Upper lobe of left lung (tissue), 6 donors: ENCODE results near the gene RBM45. TPM values are rescaled to one million over a fixed set of nuclear protein-coding genes. Genes with fewer than 3 reads are reported as not detected.

ENCODE experiments used
- ATAC-seq, 2 donors: fragments of 200-7000 bp; cut with Tn5 transposase; one replicate each; pipeline ENCODE4 v1.9.1; 2022; ENCODE audit warnings: mild to moderate bottlenecking in 2 of 2, moderate library complexity in 2 of 2; ENCODE audit not compliant: low FRiP score in 2 of 2
- DNase-seq, 2 donors: peaks; one replicate each; pipeline ENCODE4 v3.0.0-alpha.2; 2019 to 2020
- H3K27ac ChIP-seq, 4 donors: fragments of 200-600 bp; sonication (generic); one replicate each; pipeline ENCODE4 v1.5.1; 2016 to 2019
- H3K27me3 ChIP-seq, 4 donors: fragments of 200-600 bp; sonication (generic); one replicate each; pipeline ENCODE4 v1.5.1; 2017 to 2019
- H3K36me3 ChIP-seq, 4 donors: fragments of 200-600 bp; sonication (generic); one replicate each; pipeline ENCODE4 v1.5.1; 2016 to 2019
- H3K4me1 ChIP-seq, 4 donors: fragments of 200-600 bp; sonication (generic); one replicate each; pipeline ENCODE4 v1.5.1; 2018 to 2019
- H3K4me3 ChIP-seq, 4 donors: fragments of 200-600 bp; sonication (generic); one replicate each; pipeline ENCODE4 v1.5.1; 2017 to 2019; ENCODE audit warnings: mild to moderate bottlenecking in 2 of 4, moderate library complexity in 1 of 4
- H3K9me3 ChIP-seq, 4 donors: fragments of 200-600 bp; sonication (generic); one replicate each; pipeline ENCODE4 v1.5.1; 2018 to 2019
- EP300 ChIP-seq, 4 donors: sonication (generic); formaldehyde crosslinking; IDR thresholded peaks; one replicate each; pipeline ENCODE4 v1.5.1; 2017; ENCODE audit warnings: antibody characterized with exemption in 4 of 4, control low read depth in 2 of 4
- POLR2A ChIP-seq, 4 donors: fragments of 450-650 bp; IDR thresholded peaks; one replicate each; pipeline ENCODE4 v1.5.1; 2016 to 2017; ENCODE audit warnings: antibody characterized with exemption in 4 of 4, mild to moderate bottlenecking in 2 of 4
- POLR2AphosphoS5 ChIP-seq, 2 donors: sonication (generic); formaldehyde crosslinking; IDR thresholded peaks; one replicate each; pipeline ENCODE4 v1.5.1; 2017; ENCODE audit warnings: antibody characterized with exemption in 2 of 2
- WGBS, 2 donors: methylation state at CpG; one replicate each; pipeline ENCODE4 v1.1.5; 2017 to 2018; 5-methylcytosine and 5-hydroxymethylcytosine counted together
- total RNA-seq, 6 donors: library from RNA; depleted of rRNA in 4 of 6; stranded (reverse); fragments of >200 nt in 4 of 6; gene quantifications; one replicate each; pipeline versions ENCODE4 v1.1.0 to v1.2.1, GENCODE V29; 2016 to 2021
- TF ChIP-seq, protein P1 (sequence below), 6 experiments: fragments of 450-650 bp in 4 of 6; fragments of 200-600 bp in 2 of 6; sonication (generic) in 2 of 6; IDR thresholded peaks; one replicate each; pipeline ENCODE4 v1.5.1; 2016 to 2019; ENCODE audit warnings: antibody characterized with exemption in 6 of 6
- donor health status: DM: no; HTN: no; CAD: no; lungs with moderate emphysema.
- donor health status: DM: no; HTN: yes; CAD: no; lungs with severe emphysema.

The RBM45 gene
- total RNA-seq, 6 donors from 2014 or later, result 7.5 to 38.8 (median 12.4) TPM

DNA sequence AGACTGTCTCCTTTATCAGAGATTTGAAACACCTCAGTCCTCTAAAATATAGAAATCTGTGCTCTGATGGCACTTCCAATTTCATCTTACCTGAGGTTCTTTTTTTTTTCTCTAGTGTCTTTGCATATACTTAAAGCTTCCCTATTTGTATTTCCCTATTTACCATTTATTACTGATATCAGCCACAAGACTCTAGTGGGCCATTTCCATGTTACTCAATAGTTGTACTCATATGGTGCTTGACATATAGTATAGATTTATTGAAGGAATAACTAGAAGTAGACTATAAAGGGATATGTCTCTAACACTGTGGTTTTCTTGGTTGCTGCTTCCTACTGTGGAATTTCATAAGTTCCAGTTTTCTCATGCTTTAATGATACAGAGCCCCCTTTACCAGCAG is 3.0 kb downstream of the RBM45 start:
- Histone ChIP-seq H3K9me3 (no peaks in the 10 kb centered on the region), H3K27ac (no peak overlapping the region), H3K4me3 (no peak overlapping the region), H3K36me3 (peaks cover 0 to 22% (median 0%) of the 10 kb centered on the region in 4 donors), H3K27me3 (no peaks in the 10 kb centered on the region), H3K4me1 (peaks cover 4 to 25% (median 14%) of the 10 kb centered on the region in 4 donors)
- no peak for DNase-seq
- no peak for ATAC-seq
- TF ChIP-seq POLR2A (IDR thresholded peaks at IDR 0.05), result no peak
- TF ChIP-seq, protein P1, sequence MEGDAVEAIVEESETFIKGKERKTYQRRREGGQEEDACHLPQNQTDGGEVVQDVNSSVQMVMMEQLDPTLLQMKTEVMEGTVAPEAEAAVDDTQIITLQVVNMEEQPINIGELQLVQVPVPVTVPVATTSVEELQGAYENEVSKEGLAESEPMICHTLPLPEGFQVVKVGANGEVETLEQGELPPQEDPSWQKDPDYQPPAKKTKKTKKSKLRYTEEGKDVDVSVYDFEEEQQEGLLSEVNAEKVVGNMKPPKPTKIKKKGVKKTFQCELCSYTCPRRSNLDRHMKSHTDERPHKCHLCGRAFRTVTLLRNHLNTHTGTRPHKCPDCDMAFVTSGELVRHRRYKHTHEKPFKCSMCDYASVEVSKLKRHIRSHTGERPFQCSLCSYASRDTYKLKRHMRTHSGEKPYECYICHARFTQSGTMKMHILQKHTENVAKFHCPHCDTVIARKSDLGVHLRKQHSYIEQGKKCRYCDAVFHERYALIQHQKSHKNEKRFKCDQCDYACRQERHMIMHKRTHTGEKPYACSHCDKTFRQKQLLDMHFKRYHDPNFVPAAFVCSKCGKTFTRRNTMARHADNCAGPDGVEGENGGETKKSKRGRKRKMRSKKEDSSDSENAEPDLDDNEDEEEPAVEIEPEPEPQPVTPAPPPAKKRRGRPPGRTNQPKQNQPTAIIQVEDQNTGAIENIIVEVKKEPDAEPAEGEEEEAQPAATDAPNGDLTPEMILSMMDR (IDR thresholded peaks at IDR 0.05), result no peak

DNA sequence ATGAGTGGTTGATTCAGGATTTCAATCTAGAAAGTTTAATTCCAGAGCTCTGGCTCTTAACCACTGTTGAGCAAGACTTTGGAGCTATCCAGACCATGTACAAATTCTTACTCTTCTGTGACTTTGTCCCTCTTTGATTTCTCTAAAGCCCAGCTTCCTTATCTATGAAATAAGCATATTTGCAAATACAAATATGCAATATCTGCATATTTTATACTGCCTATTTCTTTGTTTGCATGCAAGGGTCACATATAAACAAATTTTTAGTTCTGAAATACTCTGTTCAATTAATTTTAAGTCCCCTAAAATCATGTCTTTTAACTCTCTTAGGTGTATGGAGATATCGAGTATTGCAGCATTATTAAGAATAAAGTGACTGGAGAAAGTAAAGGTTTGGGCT is 5.5 kb downstream of the RBM45 start:
- Histone ChIP-seq H3K4me3 (no peak overlapping the region), H3K27ac (no peak overlapping the region), H3K4me1 (peaks cover 0 to 18% (median 12%) of the 10 kb centered on the region in 4 donors), H3K36me3 (peaks cover 0 to 44% (median 3%) of the 10 kb centered on the region in 4 donors), H3K27me3 (no peaks in the 10 kb centered on the region), H3K9me3 (no peaks in the 10 kb centered on the region)
- WGBS, 2 donors, result 87 to 100% methylated on average over 1 of the region's 1 CpG
- DNase-seq (no peak), ATAC-seq (no peak)
- no peak for TF ChIP-seq EP300 (IDR thresholded peaks at IDR 0.05)
- TF ChIP-seq POLR2AphosphoS5 (IDR thresholded peaks at IDR 0.05), result no peak
- TF ChIP-seq, protein P1 (IDR thresholded peaks at IDR 0.05), result no peak
- TF ChIP-seq POLR2A (IDR thresholded peaks at IDR 0.05), result no peak

DNA sequence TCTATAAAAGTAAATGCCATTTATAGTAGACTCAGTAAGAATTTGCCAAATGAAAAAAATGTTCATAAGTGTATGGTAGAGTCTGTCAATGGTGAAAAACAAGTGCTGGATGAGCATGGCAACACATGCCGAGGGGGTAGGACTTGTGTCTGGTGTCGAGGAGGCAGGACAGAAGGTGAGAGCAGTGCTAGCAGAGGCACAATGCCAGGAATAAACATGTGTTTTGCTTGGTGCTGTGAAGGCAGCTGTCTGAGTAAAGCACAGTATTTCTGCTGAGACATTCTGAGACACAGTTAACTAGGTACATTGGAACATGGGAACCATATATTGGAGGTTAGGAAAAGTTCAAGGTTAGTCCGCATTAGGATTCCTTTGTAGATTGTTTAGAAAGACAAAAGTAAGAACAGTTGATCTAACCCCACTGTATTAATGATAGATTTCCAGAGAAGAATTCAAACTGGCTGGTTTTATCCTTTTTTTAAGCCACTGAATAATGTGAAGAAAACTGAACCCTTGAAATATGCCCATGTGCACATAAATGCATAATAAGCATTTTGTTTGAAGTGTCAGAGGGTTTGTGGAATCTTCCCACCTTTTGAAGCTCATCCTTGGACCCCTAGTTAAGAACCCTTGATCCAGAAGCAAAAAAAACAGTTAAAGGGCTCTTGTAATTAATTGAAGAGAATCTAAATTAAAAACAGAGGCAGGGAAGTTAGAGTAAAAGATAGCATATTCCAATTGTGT is 7.1 kb downstream of the RBM45 start:
- Histone ChIP-seq H3K4me3 (no peak overlapping the region), H3K36me3 (peaks cover 0 to 61% (median 4%) of the 10 kb centered on the region in 4 donors), H3K4me1 (peaks cover 0 to 6% (median 1%) of the 10 kb centered on the region in 4 donors), H3K9me3 (no peaks in the 10 kb centered on the region), H3K27me3 (no peaks in the 10 kb centered on the region), H3K27ac (no peak overlapping the region)
- TF ChIP-seq POLR2AphosphoS5 (IDR thresholded peaks at IDR 0.05) (no peak), POLR2A (IDR thresholded peaks at IDR 0.05) (no peak), EP300 (IDR thresholded peaks at IDR 0.05) (no peak)
- TF ChIP-seq, protein P1 (IDR thresholded peaks at IDR 0.05), result no peak
- DNase-seq (no peak), ATAC-seq (no peak)
- 82 to 91% methylated on average over 3 of the region's 3 CpGs for WGBS, 2 donors

DNA sequence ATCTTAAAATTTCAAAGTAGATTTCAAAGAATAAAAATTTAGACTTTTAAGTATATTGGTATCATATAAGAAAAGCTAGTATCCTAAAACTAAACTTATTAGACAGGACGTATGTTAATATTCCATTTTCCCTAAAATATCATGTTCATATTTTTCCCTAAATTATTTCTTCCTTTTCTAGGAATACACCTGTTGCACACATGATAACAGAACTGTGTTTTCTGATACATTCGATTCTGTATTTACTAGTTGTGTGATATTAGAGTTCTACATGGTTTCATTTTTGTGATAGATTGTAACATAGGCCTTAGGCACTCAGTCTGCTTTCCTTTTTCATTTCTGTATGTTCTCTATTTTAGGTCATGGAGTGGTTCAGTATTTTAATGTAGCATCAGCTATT is 10.9 kb downstream of the RBM45 start:
- peaks cover 0 to 62% (median 6%) of the 10 kb centered on the region in 4 donors for H3K36me3 ChIP-seq
- no peaks in the 10 kb centered on the region for H3K27me3 ChIP-seq
- H3K27ac ChIP-seq, result no peak overlapping the region
- no peak for ATAC-seq
- TF ChIP-seq EP300 (IDR thresholded peaks at IDR 0.05), result no peak
- no peak for TF ChIP-seq POLR2AphosphoS5 (IDR thresholded peaks at IDR 0.05)
- TF ChIP-seq, protein P1 (IDR thresholded peaks at IDR 0.05), result no peak
- peaks cover 0 to 6% (median 3%) of the 10 kb centered on the region in 4 donors for H3K4me1 ChIP-seq
- no peak for DNase-seq
- no peaks in the 10 kb centered on the region for H3K9me3 ChIP-seq
- H3K4me3 ChIP-seq, result no peak overlapping the region
- 92 to 96% methylated on average over 2 of the region's 2 CpGs for WGBS, 2 donors

DNA sequence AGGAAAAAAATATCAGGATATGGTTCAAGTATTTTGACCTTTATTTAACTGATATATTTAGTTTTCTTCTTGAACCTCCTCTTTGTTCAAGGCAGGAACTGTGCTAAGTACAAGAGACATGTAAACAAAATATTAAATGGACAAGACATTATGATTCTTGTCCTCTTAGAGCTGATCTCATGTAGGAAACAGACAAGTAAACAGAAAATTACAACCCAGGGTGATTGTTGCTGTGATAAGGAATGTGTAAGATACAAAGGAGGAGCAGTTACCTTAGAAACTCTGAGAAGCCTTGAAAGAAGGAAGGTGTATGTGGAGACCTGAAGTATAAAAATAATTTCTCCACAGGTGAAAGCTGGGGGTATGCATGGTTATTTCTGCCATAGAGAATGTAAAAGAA is 12.9 kb downstream of the RBM45 start:
- H3K4me3 ChIP-seq, result peak overlapping the region in 1 of 4 donors; percentile 22
- no peaks in the 10 kb centered on the region for H3K27me3 ChIP-seq
- peaks cover 0 to 6% (median 3%) of the 10 kb centered on the region in 4 donors for H3K4me1 ChIP-seq
- no peak for DNase-seq
- no peak for ATAC-seq
- H3K9me3 ChIP-seq, result no peaks in the 10 kb centered on the region
- TF ChIP-seq POLR2AphosphoS5 (IDR thresholded peaks at IDR 0.05), result no peak
- TF ChIP-seq POLR2A (IDR thresholded peaks at IDR 0.05), result no peak
- peak in 1 of 4 donors; percentile 47 for TF ChIP-seq EP300 (IDR thresholded peaks at IDR 0.05)
- TF ChIP-seq, protein P1 (IDR thresholded peaks at IDR 0.05), result no peak
- peak overlapping the region; percentile 12 to 74 (median 30) for H3K27ac ChIP-seq
- peaks cover 0 to 69% (median 8%) of the 10 kb centered on the region in 4 donors for H3K36me3 ChIP-seq
